Kidney epithelial cell (primary cell): ENCODE measurements around the gene KCNIP4. TPM values are rescaled to one million over a fixed set of nuclear protein-coding genes. Genes with fewer than 3 reads are reported as not detected.

Source experiments
- DNase-seq: peaks from one replicate; pipeline ENCODE4 v3.0.0-alpha.2; 2010; ENCODE audit warnings: low read depth
- H3K27me3 ChIP-seq: 2 replicates; pipeline ENCODE4 v1.6.0; 2011; ENCODE audit warnings: low read length; ENCODE audit not compliant: control insufficient read depth, insufficient read depth
- H3K36me3 ChIP-seq: 2 replicates; pipeline ENCODE4 v1.5.1; 2011; ENCODE audit warnings: low read length; ENCODE audit not compliant: control insufficient read depth, insufficient read depth
- H3K4me3 ChIP-seq: 2 replicates; pipeline ENCODE4 v1.5.1; 2011; ENCODE audit warnings: low read depth, mild to moderate bottlenecking, control low read depth, low read length
- total RNA-seq: library from RNA; depleted of rRNA; stranded (reverse); fragments of >200 nt; gene quantifications from 2 replicates; pipeline ENCODE4 v1.2.3, GENCODE V29; 2015
- TF ChIP-seq, protein P1 (sequence below): IDR thresholded peaks from 2 replicates; pipeline ENCODE4 v1.5.1; 2011; ENCODE audit warnings: mild to moderate bottlenecking, moderate library complexity, low read length, control low read depth, inconsistent platforms; ENCODE audit not compliant: insufficient read depth, poor library complexity, severe bottlenecking

Gene KCNIP4
- total RNA-seq, 1 donor from 2014 or later, result 5.5 TPM

DNA sequence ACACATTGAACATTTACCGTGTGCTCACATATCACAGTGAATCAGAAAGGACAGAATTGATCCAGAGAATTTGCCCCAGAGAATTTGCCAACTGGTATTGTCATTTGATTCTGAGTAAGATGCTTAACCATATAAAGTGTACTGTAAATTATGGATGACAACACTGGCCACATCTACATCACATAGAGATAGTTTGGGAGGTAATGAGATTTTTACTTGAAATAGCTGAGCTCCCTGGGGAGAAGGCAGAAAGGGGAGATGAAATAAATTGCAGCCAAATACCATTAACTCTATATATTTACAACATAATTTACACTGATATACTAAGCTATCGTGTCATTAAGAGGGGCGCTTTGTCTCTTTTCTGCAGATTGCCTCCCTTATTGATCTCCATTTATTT, 564.0 kb downstream of the KCNIP4 start:
- TF ChIP-seq, protein P1, sequence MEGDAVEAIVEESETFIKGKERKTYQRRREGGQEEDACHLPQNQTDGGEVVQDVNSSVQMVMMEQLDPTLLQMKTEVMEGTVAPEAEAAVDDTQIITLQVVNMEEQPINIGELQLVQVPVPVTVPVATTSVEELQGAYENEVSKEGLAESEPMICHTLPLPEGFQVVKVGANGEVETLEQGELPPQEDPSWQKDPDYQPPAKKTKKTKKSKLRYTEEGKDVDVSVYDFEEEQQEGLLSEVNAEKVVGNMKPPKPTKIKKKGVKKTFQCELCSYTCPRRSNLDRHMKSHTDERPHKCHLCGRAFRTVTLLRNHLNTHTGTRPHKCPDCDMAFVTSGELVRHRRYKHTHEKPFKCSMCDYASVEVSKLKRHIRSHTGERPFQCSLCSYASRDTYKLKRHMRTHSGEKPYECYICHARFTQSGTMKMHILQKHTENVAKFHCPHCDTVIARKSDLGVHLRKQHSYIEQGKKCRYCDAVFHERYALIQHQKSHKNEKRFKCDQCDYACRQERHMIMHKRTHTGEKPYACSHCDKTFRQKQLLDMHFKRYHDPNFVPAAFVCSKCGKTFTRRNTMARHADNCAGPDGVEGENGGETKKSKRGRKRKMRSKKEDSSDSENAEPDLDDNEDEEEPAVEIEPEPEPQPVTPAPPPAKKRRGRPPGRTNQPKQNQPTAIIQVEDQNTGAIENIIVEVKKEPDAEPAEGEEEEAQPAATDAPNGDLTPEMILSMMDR, result no peak
- H3K27me3 ChIP-seq, result no peaks in the 10 kb centered on the region
- no peak for DNase-seq
- no peaks in the 10 kb centered on the region for H3K36me3 ChIP-seq
- H3K4me3 ChIP-seq, result no peak overlapping the region

DNA sequence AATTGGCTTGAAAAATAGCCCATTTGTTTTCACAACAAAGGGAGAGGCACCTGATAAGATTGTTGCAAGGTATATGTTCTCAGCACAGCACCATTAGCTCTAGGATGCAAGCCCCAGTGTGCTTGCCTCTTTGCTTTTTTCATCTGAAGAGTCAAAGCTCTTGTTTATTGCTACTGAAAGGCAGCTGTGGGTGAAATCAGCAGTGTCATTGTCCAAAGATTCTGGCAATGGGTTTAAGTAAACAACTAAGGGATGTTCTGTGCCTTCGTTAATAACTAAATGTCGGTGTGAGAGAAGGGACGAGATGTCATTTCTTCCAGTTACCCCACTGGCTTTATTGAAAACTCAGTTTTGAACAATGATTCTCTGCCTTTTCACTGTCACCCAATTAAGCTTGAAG, 567.7 kb downstream of the KCNIP4 start:
- H3K4me3 ChIP-seq, result no peak overlapping the region
- no peaks in the 10 kb centered on the region for H3K36me3 ChIP-seq
- TF ChIP-seq, protein P1, result no peak
- no peak for DNase-seq
- no peaks in the 10 kb centered on the region for H3K27me3 ChIP-seq

DNA sequence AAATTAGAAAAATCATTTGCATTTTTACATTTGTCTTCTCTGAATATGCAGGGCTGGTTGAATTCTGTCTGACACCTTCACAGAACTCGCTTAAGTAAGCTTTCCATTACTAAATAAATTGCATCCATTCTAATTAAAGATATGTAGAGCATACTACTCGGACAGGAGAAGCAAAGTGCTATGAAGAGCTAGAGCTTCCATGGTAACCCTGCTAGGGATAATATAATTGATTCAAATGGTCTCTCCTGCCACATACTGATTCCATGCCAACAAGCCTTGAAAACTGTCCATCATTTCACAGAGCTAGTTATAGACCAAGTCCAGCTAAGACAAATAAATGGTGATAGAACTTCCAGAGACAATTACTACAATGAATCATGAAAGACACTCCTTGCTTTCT, 571.5 kb downstream of the KCNIP4 start:
- TF ChIP-seq, protein P1, result no peak
- no peaks in the 10 kb centered on the region for H3K27me3 ChIP-seq
- H3K4me3 ChIP-seq, result no peak overlapping the region
- DNase-seq, result no peak
- H3K36me3 ChIP-seq, result no peaks in the 10 kb centered on the region

DNA sequence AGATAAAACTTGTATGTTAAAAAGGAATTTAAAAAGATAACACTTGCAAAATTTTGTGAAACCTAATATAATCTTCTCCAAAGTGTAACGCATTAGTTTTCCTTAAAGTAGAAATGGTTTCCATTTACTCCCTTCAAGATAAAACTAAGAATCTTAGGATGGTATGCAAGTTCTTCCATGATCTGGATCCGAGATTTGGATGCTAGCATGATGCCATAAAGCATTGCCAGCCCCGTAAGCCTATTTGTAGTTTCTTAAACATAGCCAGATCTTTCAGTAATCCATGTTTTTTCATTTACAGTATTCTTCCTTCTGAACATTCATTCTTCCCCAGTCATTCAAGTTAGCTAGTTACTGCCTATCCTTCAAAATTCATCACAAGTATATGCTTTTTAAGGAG, 572.4 kb downstream of the KCNIP4 start:
- Histone ChIP-seq H3K27me3 (no peaks in the 10 kb centered on the region), H3K4me3 (no peak overlapping the region), H3K36me3 (no peaks in the 10 kb centered on the region)
- DNase-seq, result no peak
- TF ChIP-seq, protein P1, result no peak

DNA sequence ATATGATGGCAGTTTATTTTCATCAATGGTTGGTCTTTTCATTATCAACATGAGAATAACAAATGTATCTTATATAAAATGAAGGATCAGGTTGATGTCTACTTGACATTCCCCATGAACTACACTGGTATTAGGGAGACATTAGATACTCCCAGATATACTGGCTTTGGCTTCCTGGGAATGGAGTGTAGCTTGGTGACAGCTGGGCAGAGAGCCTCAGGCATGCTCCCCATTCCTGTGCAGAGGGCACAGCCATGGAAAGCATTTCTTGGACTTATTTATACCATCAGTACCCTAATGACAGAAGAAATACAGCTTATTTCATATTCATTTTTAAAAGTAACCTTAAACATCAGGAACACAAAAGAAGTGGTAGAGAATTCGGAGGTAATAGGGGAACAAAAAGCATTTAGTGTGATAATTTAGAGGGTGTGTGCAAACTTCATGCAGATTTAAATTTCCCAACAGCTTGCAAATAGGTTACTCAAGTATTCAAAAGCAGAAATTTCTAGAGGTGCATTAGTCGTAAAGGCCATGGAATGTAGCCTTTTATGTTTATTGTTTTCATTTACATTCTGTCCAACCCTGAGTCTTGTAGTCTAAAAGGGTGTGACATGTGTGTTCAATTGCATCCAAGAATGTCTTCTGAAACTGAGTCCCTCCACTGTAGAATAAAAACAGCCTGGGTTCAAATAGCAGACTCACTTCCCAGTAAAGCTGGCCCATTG, 573.8 kb downstream of the KCNIP4 start:
- no peak overlapping the region for H3K4me3 ChIP-seq
- H3K27me3 ChIP-seq, result no peaks in the 10 kb centered on the region
- TF ChIP-seq, protein P1, result no peak
- H3K36me3 ChIP-seq, result no peaks in the 10 kb centered on the region
- no peak for DNase-seq

DNA sequence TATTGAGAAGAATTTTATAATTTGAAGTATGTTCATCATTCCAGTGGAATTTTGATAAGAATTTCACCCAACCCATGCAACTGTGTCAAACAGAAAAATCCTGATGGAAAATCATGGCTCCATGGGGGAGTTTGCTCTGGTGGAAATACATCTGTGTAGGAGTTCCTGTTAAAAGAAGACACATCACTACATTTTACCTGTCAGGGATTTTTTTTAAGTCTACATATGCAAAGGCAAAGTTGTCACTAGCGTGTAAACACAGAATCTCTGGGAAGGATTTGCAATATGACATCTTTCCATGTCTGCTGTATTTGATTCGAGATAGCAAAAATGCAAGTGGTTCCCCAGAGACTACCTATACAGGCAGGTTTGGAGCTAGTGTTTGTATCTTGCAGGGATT, 581.0 kb downstream of the KCNIP4 start:
- Histone ChIP-seq H3K4me3 (no peak overlapping the region), H3K27me3 (no peaks in the 10 kb centered on the region), H3K36me3 (no peaks in the 10 kb centered on the region)
- DNase-seq, result no peak
- TF ChIP-seq, protein P1, result no peak
